H9 (cell line): Measurements from ENCODE around the gene TEAD1. TPM values are rescaled to one million over a fixed set of nuclear protein-coding genes. Genes with fewer than 3 reads are reported as not detected.

Source experiments
- DNase-seq: peaks from one replicate; pipeline ENCODE4 v3.0.0-alpha.2; 2017
- H2AFZ ChIP-seq: one replicate; pipeline ENCODE4 v1.6.1; 2013; ENCODE audit warnings: mild to moderate bottlenecking, low read length, control low read depth, moderate library complexity
- H2AK5ac ChIP-seq: 2 replicates; pipeline ENCODE4 v1.6.1; 2013; ENCODE audit warnings: low read length, control low read depth, mixed read lengths; ENCODE audit not compliant: insufficient read length
- H2BK120ac ChIP-seq: one replicate; pipeline ENCODE4 v1.6.1; 2013; ENCODE audit warnings: low read depth, mild to moderate bottlenecking, low read length, control low read depth, inconsistent platforms; ENCODE audit not compliant: poor library complexity, severe bottlenecking
- H2BK12ac ChIP-seq: 2 replicates; pipeline ENCODE4 v1.6.1; 2013; ENCODE audit warnings: low read length, control low read depth, mixed read lengths, low read depth; ENCODE audit not compliant: insufficient read length
- H2BK15ac ChIP-seq: 2 replicates; pipeline ENCODE4 v1.6.1; 2013; ENCODE audit warnings: low read depth, low read length, control low read depth
- H2BK20ac ChIP-seq: one replicate; pipeline ENCODE4 v1.6.1; 2013; ENCODE audit warnings: low read depth, mild to moderate bottlenecking, low read length, control low read depth, inconsistent platforms; ENCODE audit not compliant: poor library complexity, severe bottlenecking
- H2BK5ac ChIP-seq: 2 replicates; pipeline ENCODE4 v1.6.1; 2013; ENCODE audit warnings: low read length, control low read depth, mixed read lengths; ENCODE audit not compliant: insufficient read length
- H3K14ac ChIP-seq: 2 replicates; pipeline ENCODE4 v1.6.1; 2013; ENCODE audit warnings: low read length, control low read depth; ENCODE audit not compliant: insufficient read depth
- H3K18ac ChIP-seq: 2 replicates; pipeline ENCODE4 v1.6.1; 2013; ENCODE audit warnings: low read depth, mild to moderate bottlenecking, mixed read lengths, low read length, control low read depth; ENCODE audit not compliant: insufficient read length
- H3K23ac ChIP-seq: 2 replicates; pipeline ENCODE4 v1.6.1; 2013; ENCODE audit warnings: low read length, control low read depth, mixed read lengths, low read depth; ENCODE audit not compliant: insufficient read length
- H3K23me2 ChIP-seq: 2 replicates; pipeline ENCODE4 v1.6.1; 2013; ENCODE audit warnings: low read depth, mild to moderate bottlenecking, mixed read lengths, low read length, control low read depth; ENCODE audit not compliant: insufficient read length, poor library complexity, severe bottlenecking
- H3K27ac ChIP-seq: 2 replicates; pipeline ENCODE4 v1.5.1; 2013; ENCODE audit warnings: low read length, control low read depth, mixed read lengths, low read depth; ENCODE audit not compliant: insufficient read length
- H3K27me3 ChIP-seq: 2 replicates; pipeline ENCODE4 v1.6.1; 2013; ENCODE audit warnings: low read length, control low read depth, inconsistent platforms; ENCODE audit not compliant: insufficient read depth
- H3K4ac ChIP-seq: 2 replicates; pipeline ENCODE4 v1.6.1; 2013; ENCODE audit warnings: low read depth, mild to moderate bottlenecking, control low read depth, inconsistent platforms, low read length, moderate library complexity
- H3K4me1 ChIP-seq: 2 replicates; pipeline ENCODE4 v1.6.1; 2013; ENCODE audit warnings: low read length, control low read depth, inconsistent platforms; ENCODE audit not compliant: insufficient read depth
- H3K4me2 ChIP-seq: 2 replicates; pipeline ENCODE4 v1.6.1; 2013; ENCODE audit warnings: low read length, control low read depth, mixed read lengths; ENCODE audit not compliant: insufficient read length, insufficient read depth
- H3K56ac ChIP-seq: 2 replicates; pipeline ENCODE4 v1.6.1; 2013; ENCODE audit warnings: low read depth, mild to moderate bottlenecking, mixed read lengths, low read length, control low read depth; ENCODE audit not compliant: insufficient read length
- H3K79me1 ChIP-seq: 2 replicates; pipeline ENCODE4 v1.6.1; 2013; ENCODE audit warnings: low read depth, mild to moderate bottlenecking, moderate library complexity, low read length, control low read depth, inconsistent platforms; ENCODE audit not compliant: insufficient read depth, poor library complexity, severe bottlenecking
- H3K79me2 ChIP-seq: 2 replicates; pipeline ENCODE4 v1.6.1; 2013; ENCODE audit warnings: low read length, control low read depth, inconsistent platforms; ENCODE audit not compliant: insufficient read depth
- H3K9ac ChIP-seq: 2 replicates; pipeline ENCODE4 v1.6.1; 2013; ENCODE audit warnings: low read length, control low read depth, mixed read lengths; ENCODE audit not compliant: insufficient read length; ENCODE audit errors: extremely low read depth
- H3K9me3 ChIP-seq: one replicate; pipeline ENCODE4 v1.6.1; 2013; ENCODE audit warnings: low read depth, low read length, inconsistent platforms; ENCODE audit not compliant: control insufficient read depth
- H3T11ph ChIP-seq: one replicate; pipeline ENCODE4 v1.6.1; 2013; ENCODE audit warnings: mild to moderate bottlenecking, low read length, control low read depth, inconsistent platforms
- H4K20me1 ChIP-seq: one replicate; pipeline ENCODE4 v1.6.1; 2013; ENCODE audit not compliant: control insufficient read depth, insufficient read length, insufficient read depth
- H4K5ac ChIP-seq: 2 replicates; pipeline ENCODE4 v1.6.1; 2013; ENCODE audit warnings: low read depth, mild to moderate bottlenecking, mixed read lengths, low read length, control low read depth; ENCODE audit not compliant: insufficient read length
- H4K8ac ChIP-seq: replicated peaks from 2 replicates; pipeline ENCODE4 v1.6.1; 2013; ENCODE audit warnings: low read length, control low read depth, mixed read lengths, low read depth; ENCODE audit not compliant: insufficient read length
- H4K91ac ChIP-seq: 2 replicates; pipeline ENCODE4 v1.6.1; 2013; ENCODE audit warnings: low read depth, mild to moderate bottlenecking, moderate library complexity, mixed read lengths, low read length, control low read depth; ENCODE audit not compliant: insufficient read length
- H3K27ac Mint-ChIP-seq, 3 experiments: 2 replicates in 2 of 3; 3 replicates in 1 of 3; pipeline ENCODE4 v1.8.0; 2020 to 2021; ENCODE audit warnings: mixed read lengths in 3 of 3, mild to moderate bottlenecking in 1 of 3, moderate library complexity in 1 of 3
- H3K27me3 Mint-ChIP-seq: 2 replicates; pipeline ENCODE4 v1.8.0; 2021; ENCODE audit warnings: low read depth, mild to moderate bottlenecking, moderate library complexity, mixed read lengths
- H3K36me3 Mint-ChIP-seq, 3 experiments: 2 replicates in 2 of 3; 3 replicates in 1 of 3; pipeline ENCODE4 v1.8.0; 2020 to 2021; ENCODE audit warnings: low read depth in 3 of 3, mixed read lengths in 3 of 3; ENCODE audit not compliant: insufficient read depth in 1 of 3
- H3K4me1 Mint-ChIP-seq, 2 experiments: 2 replicates each; pipeline ENCODE4 v1.8.0; 2020; ENCODE audit warnings: mixed read lengths in 2 of 2
- H3K4me3 Mint-ChIP-seq, 2 experiments: 2 replicates in 1 of 2; 3 replicates in 1 of 2; pipeline ENCODE4 v1.8.0; 2020 to 2021; ENCODE audit warnings: mild to moderate bottlenecking in 2 of 2, mixed read lengths in 2 of 2, moderate library complexity in 1 of 2
- H3K9me3 Mint-ChIP-seq, 2 experiments: 2 replicates in 1 of 2; 3 replicates in 1 of 2; pipeline ENCODE4 v1.8.0; 2020; ENCODE audit warnings: mild to moderate bottlenecking in 2 of 2, mixed read lengths in 2 of 2, moderate library complexity in 1 of 2
- CTCF ChIP-seq: fragments of 200-600 bp; sonication (generic); conservative IDR thresholded peaks from 3 replicates; pipeline ENCODE4 v1.8.0; 2021; ENCODE audit warnings: antibody characterized with exemption, mild to moderate bottlenecking
- WGBS: extraction: QIAGEN DNeasy Blood & Tissue Kit; methylation state at CpG from one replicate; pipeline ENCODE4 v1.1.7; 2013; ENCODE audit warnings: missing lambda C conversion rate, low lambda C conversion rate, mixed read lengths; ENCODE audit not compliant: insufficient read length; ENCODE audit errors: extremely low coverage; 5-methylcytosine and 5-hydroxymethylcytosine counted together
- total RNA-seq: library from RNA; stranded (reverse); gene quantifications from 2 replicates; pipeline ENCODE4 v1.2.1, GENCODE V29; 2021

Gene TEAD1
- total RNA-seq, 1 experiment from 2014 or later = 75.1 TPM

DNA sequence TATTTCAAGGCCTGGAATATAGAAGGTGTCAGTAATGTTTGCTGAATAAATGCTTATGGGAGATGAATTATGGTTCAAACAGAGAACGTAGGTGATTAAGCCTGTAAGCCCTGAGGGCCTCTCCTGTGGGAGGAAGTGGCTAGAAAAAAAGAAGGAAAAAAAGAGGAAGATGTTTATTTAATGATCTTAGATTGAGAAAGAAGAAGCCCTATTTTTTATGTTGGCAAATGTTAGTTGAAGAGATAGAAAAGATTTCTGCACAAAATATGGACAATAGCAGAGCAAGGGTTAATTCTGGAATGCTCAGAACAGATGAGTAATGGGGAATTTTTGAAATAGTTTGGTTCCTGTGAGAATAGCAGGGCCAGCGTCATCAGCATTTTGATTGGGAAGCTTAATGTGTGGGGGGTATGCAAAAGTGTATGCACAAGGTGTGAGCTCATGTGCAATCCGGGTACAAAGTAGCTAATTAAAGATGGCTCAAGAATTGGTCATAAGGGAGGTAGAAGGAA lies 95.7 kb downstream of the TEAD1 start:
- no peak overlapping the region for H3K4me2 ChIP-seq
- no peak overlapping the region for H3K9ac ChIP-seq
- no peak overlapping the region for H3K27ac ChIP-seq
- Mint-ChIP-seq H3K36me3 (peaks cover 0 to 20% (median 14%) of the 10 kb centered on the region in 3 experiments; a peak in 5 of 7 replicates), H3K4me1 (peaks cover 32 to 39% of the 10 kb centered on the region in 2 experiments), H3K4me3 (no peak overlapping the region), H3K9me3 (no peaks in the 10 kb centered on the region), H3K27me3 (no peaks in the 10 kb centered on the region), H3K27ac (no peak overlapping the region)
- H2BK12ac ChIP-seq = no peak overlapping the region
- H2BK120ac ChIP-seq = no peak overlapping the region
- no peak overlapping the region for H4K91ac ChIP-seq
- peaks cover 7% of the 10 kb centered on the region for H3K79me1 ChIP-seq
- H4K5ac ChIP-seq = no peak overlapping the region
- no peaks in the 10 kb centered on the region for H3K27me3 ChIP-seq
- H2AFZ ChIP-seq = no peak overlapping the region
- H3K14ac ChIP-seq = no peak overlapping the region
- peaks cover 14% of the 10 kb centered on the region; the same call in 1 of the 2 replicates for H3K79me2 ChIP-seq
- no peak overlapping the region for H2BK5ac ChIP-seq
- DNase-seq = no peak
- H3T11ph ChIP-seq = no peak overlapping the region
- no peaks in the 10 kb centered on the region for H3K23me2 ChIP-seq
- H2AK5ac ChIP-seq = no peak overlapping the region
- no peak overlapping the region for H3K56ac ChIP-seq
- no peak overlapping the region for H3K4ac ChIP-seq
- H2BK20ac ChIP-seq = no peak overlapping the region
- TF ChIP-seq CTCF = no peak
- H2BK15ac ChIP-seq = no peak overlapping the region
- no peak overlapping the region for H3K23ac ChIP-seq
- H4K8ac ChIP-seq = no peak overlapping the region
- WGBS = no CpG with 5 or more reads among the region's 3 CpGs
- no peak overlapping the region for H3K18ac ChIP-seq
- peaks cover 2% of the 10 kb centered on the region for H4K20me1 ChIP-seq
- H3K4me1 ChIP-seq = peaks cover 16% of the 10 kb centered on the region; the same call in 1 of the 2 replicates
- no peaks in the 10 kb centered on the region for H3K9me3 ChIP-seq
